Transverse colon (tissue), 4 donors: ENCODE results near the gene SASH1.

Experiments used
- EP300 ChIP-seq: sonication (generic); formaldehyde crosslinking; IDR thresholded peaks from one replicate; pipeline ENCODE4 v1.6.1; 2017; ENCODE audit warnings: antibody characterized with exemption, low read depth
- POLR2A ChIP-seq: fragments of 450-650 bp; IDR thresholded peaks from one replicate; pipeline ENCODE4 v1.6.1; 2016; ENCODE audit warnings: antibody characterized with exemption, mild to moderate bottlenecking, moderate library complexity
- POLR2AphosphoS5 ChIP-seq, 3 donors: sonication (generic); formaldehyde crosslinking; IDR thresholded peaks; one replicate each; pipeline ENCODE4 v1.6.1; 2016; ENCODE audit warnings: antibody characterized with exemption in 3 of 3
- TF ChIP-seq, protein P1 (sequence below), 5 experiments: fragments of 200-600 bp in 3 of 5; fragments of 450-650 bp in 2 of 5; sonication (generic) in 3 of 5; IDR thresholded peaks; 1 replicate in 2 of 5; 2 replicates in 3 of 5; pipeline ENCODE4 v1.5.1; 2016 to 2017; ENCODE audit warnings: antibody characterized with exemption in 5 of 5, inconsistent platforms in 3 of 5, mild to moderate bottlenecking in 2 of 5, moderate library complexity in 1 of 5

DNA sequence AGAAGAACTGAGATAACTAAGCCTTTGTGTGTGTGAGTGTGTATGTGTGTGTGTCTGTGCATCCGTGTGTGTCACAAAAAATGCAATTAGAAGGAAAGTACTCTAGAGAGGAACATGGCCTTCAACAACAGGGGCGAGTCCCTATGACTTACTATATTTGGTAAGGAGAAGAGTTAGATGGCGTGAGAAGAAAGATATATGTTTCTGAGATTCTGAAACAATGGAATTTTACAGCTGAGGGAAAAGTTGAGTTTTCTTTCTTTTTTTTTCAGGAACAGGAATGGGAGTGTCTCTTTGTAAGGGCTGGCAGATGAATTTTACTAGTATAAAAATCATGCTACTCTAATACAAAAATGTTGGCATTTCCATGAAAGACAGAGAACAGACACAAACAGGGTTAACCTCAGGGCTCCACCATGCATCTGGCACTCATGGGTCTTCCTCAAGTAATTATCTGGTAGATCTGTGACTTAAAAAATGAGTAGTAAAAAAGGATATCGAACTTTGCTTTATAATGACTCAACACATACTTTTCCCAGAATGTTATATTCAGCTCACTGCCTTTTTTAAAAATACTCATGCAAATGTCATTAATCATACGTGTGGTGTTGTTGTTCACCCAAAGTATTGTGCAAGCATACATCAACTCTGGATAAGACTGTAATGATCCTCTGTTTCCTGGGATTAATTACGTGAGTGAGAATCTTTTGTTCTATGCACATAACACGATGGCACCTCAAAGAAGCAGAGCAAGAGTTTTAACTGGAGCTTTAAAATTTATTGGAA lies 12.8 kb upstream of the SASH1 start:
- TF ChIP-seq, protein P1, sequence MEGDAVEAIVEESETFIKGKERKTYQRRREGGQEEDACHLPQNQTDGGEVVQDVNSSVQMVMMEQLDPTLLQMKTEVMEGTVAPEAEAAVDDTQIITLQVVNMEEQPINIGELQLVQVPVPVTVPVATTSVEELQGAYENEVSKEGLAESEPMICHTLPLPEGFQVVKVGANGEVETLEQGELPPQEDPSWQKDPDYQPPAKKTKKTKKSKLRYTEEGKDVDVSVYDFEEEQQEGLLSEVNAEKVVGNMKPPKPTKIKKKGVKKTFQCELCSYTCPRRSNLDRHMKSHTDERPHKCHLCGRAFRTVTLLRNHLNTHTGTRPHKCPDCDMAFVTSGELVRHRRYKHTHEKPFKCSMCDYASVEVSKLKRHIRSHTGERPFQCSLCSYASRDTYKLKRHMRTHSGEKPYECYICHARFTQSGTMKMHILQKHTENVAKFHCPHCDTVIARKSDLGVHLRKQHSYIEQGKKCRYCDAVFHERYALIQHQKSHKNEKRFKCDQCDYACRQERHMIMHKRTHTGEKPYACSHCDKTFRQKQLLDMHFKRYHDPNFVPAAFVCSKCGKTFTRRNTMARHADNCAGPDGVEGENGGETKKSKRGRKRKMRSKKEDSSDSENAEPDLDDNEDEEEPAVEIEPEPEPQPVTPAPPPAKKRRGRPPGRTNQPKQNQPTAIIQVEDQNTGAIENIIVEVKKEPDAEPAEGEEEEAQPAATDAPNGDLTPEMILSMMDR (IDR thresholded peaks at IDR 0.05): no peak
- TF ChIP-seq POLR2AphosphoS5 (IDR thresholded peaks at IDR 0.05) (no peak), EP300 (no peak), POLR2A (no peak)
